CD4-positive, alpha-beta T cell (primary cell): ENCODE data around the gene HOXA7. TPM values are rescaled to one million over a fixed set of nuclear protein-coding genes. Genes with fewer than 3 reads are reported as not detected.

Source experiments
- ATAC-seq: fragments of 200-7000 bp; cut with Tn5 transposase; one replicate; pipeline ENCODE4 v1.10.0; 2022; ENCODE audit warnings: mild to moderate bottlenecking; ENCODE audit not compliant: poor library complexity
- CTCF ChIA-PET: fragments of 350-600 bp; sonication (Branson Sonifier 250); formaldehyde crosslinking; loops from one replicate; lab custom pipeline; 2021; ENCODE audit warnings: antibody characterized with exemption, inconsistent platforms; lab: Charles Lee
- POLR2A ChIA-PET: fragments of 350-600 bp; sonication (Branson Sonifier 250); formaldehyde crosslinking; loops from one replicate; lab custom pipeline; 2021; ENCODE audit warnings: antibody characterized with exemption, inconsistent platforms; lab: Charles Lee
- DNase-seq, 14 experiments: peaks; one replicate each; pipeline ENCODE4 v3.0.0-alpha.2; 2013 to 2020; ENCODE audit warnings: mixed read lengths in 2 of 14
- H3K27ac ChIP-seq, 2 donors: one replicate each; pipeline versions ENCODE4 v1.5.1 to v1.7.0; 2013; ENCODE audit warnings: low read length in 2 of 2, low read depth in 1 of 2, mild to moderate bottlenecking in 1 of 2
- H3K27me3 ChIP-seq, 2 experiments: 1 replicate in 1 of 2; 2 replicates in 1 of 2; pipeline versions ENCODE4 v1.6.1 to v1.7.0; 2013; ENCODE audit warnings: low read length in 2 of 2, control low read depth in 1 of 2, mild to moderate bottlenecking in 1 of 2, moderate library complexity in 1 of 2; ENCODE audit not compliant: insufficient read depth in 2 of 2, control insufficient read depth in 1 of 2
- H3K36me3 ChIP-seq: one replicate; pipeline ENCODE4 v1.6.1; 2013; ENCODE audit warnings: low read length, control low read depth; ENCODE audit not compliant: insufficient read depth
- H3K4me1 ChIP-seq: one replicate; pipeline ENCODE4 v1.6.1; 2013; ENCODE audit warnings: low read length, control low read depth; ENCODE audit not compliant: insufficient read depth
- H3K4me3 ChIP-seq: one replicate; pipeline ENCODE4 v1.5.1; 2013; ENCODE audit warnings: mild to moderate bottlenecking, low read length, moderate library complexity
- H3K9me3 ChIP-seq, 2 experiments: 1 replicate in 1 of 2; 2 replicates in 1 of 2; pipeline versions ENCODE4 v1.6.1 to v1.7.0; 2013; ENCODE audit warnings: low read length in 2 of 2, mild to moderate bottlenecking in 2 of 2, control low read depth in 1 of 2, moderate library complexity in 1 of 2; ENCODE audit not compliant: control insufficient read depth in 1 of 2, insufficient read depth in 1 of 2
- H3K27ac Mint-ChIP-seq: one replicate; pipeline ENCODE4 v1.8.0; 2020; ENCODE audit warnings: mixed read lengths
- H3K27me3 Mint-ChIP-seq: one replicate; pipeline ENCODE4 v1.8.0; 2021; ENCODE audit warnings: mixed read lengths
- H3K36me3 Mint-ChIP-seq: one replicate; pipeline ENCODE4 v1.8.0; 2021; ENCODE audit warnings: low read depth, mixed read lengths
- H3K4me1 Mint-ChIP-seq: one replicate; pipeline ENCODE4 v1.8.0; 2021; ENCODE audit warnings: low read depth, mixed read lengths
- H3K4me3 Mint-ChIP-seq: one replicate; pipeline ENCODE4 v1.8.0; 2020; ENCODE audit warnings: mild to moderate bottlenecking, mixed read lengths
- H3K9me3 Mint-ChIP-seq: one replicate; pipeline ENCODE4 v1.8.0; 2020; ENCODE audit warnings: mixed read lengths
- CTCF ChIP-seq: fragments of 200-600 bp; IDR thresholded peaks from one replicate; pipeline ENCODE4 v1.8.0; 2022; ENCODE audit warnings: antibody characterized with exemption, mild to moderate bottlenecking
- intact Hi-C, 2 experiments: fragments of 100-400 bp; cut with DNase I in 1 of 2; cut with micrococcal nuclease in 1 of 2; formaldehyde crosslinking; loops; one replicate each; pipeline versions ENCODE4 v1.15.1 to v1.9.0; 2023 to 2025; cut with DNase I, micrococcal nuclease
- total RNA-seq, 174 experiments: library from RNA in 2 of 174; stranded (reverse) in 2 of 174; gene quantifications; one replicate each; pipeline ENCODE4 v1.2.3 and lab custom pipeline; 2021 to 2026

Gene HOXA7
- total RNA-seq, 2 experiments from 2014 or later: not detected

DNA sequence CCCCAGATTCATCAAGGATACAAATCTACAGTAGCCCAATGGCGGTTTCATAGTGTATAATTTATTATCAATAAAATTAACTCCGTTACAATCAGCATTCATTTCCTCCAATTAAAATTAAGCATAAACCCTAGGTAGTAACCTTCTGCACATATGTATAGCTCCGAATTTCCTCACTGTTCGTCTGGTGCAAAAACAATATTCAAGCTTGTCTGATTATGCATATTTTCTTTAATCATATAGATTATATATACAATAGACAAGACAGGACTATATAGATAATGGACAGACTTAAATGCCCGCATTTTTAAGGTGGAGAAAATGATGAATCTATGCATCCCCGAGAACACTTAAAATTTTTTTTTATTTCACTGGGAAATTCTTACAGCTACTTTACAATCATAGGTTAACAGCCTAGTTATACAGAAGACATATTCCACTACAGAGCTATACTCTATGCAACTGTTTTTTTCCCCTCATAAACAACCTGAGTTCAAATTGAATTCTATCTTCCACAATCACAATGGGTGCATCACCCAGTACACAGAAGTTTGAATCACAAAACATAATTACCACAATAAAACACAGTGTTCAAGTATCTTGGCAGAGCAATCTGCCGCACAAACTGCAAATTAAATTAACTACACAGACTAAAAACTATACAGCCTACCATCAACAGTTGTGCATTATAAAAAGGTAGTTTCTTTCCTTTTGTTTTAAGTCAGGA is 6.2 kb upstream of the HOXA7 start:
- ChIA-PET POLR2A (interaction anchor here (0.8 to 1.5 kb wide), 2 partner anchors 14 to 30 kb away, joined by 3 to 5 read pairs; no protein-coding TSS in a partner anchor), CTCF (interaction anchor here (0.7 to 3.7 kb wide), 8 partner anchors 13 to 1270 kb away, joined by 3 to 51 read pairs (median 8); no protein-coding TSS in a partner anchor)
- peaks cover 85 to 96% of the 10 kb centered on the region in 2 experiments for H3K27me3 ChIP-seq
- no peak overlapping the region for H3K4me3 ChIP-seq
- DNase-seq (no peak), ATAC-seq (no peak)
- intact Hi-C loops: loop anchor here (5.0 to 10.0 kb wide), 6 partner anchors 495 to 1310 kb away; partner anchors contain the start of gene SNX10 (in 1 of the 2)
- Mint-ChIP-seq H3K4me1 (peaks cover 46% of the 10 kb centered on the region), H3K9me3 (no peaks in the 10 kb centered on the region), H3K27me3 (peaks cover 93% of the 10 kb centered on the region), H3K27ac (no peak overlapping the region), H3K36me3 (peaks cover 4% of the 10 kb centered on the region), H3K4me3 (peak overlapping the region; percentile 46)
- no peak for TF ChIP-seq CTCF
- peaks cover 61% of the 10 kb centered on the region for H3K4me1 ChIP-seq
- H3K9me3 ChIP-seq: peaks cover 0 to 63% of the 10 kb centered on the region in 2 experiments
- no peaks in the 10 kb centered on the region for H3K36me3 ChIP-seq
- H3K27ac ChIP-seq: no peak overlapping the region

GRCh38 chr7:27161721-27162560 is 5.5 kb upstream of the HOXA7 start:
- CTCF ChIA-PET: interaction anchor here (0.7 to 3.7 kb wide), 16 partner anchors 10 to 1272 kb away, joined by 3 to 51 read pairs (median 6); partner anchors contain the start of gene HOXA3
- H3K27me3 ChIP-seq: peaks cover 85 to 96% of the 10 kb centered on the region in 2 experiments

More at GRCh38 chr7:27161721-27162560, 5.5 kb upstream of the HOXA7 start:
- H3K4me3 ChIP-seq: no peak overlapping the region
- H3K9me3 ChIP-seq: peaks cover 0 to 64% of the 10 kb centered on the region in 2 experiments
- Mint-ChIP-seq H3K27me3 (peaks cover 93% of the 10 kb centered on the region), H3K36me3 (peaks cover 4% of the 10 kb centered on the region), H3K27ac (no peak overlapping the region), H3K9me3 (no peaks in the 10 kb centered on the region), H3K4me1 (peaks cover 45% of the 10 kb centered on the region), H3K4me3 (peak overlapping the region; percentile 25)
- POLR2A ChIA-PET: interaction anchor here (0.8 to 1.6 kb wide), 7 partner anchors 9 to 482 kb away, joined by 3 to 8 read pairs (median 6); no protein-coding TSS in a partner anchor
- DNase-seq (peak in 2 of 14 experiments; percentile 19 to 31), ATAC-seq (no peak)
- H3K27ac ChIP-seq: no peak overlapping the region
- intact Hi-C loops: loop anchor here (1.0 to 10.0 kb wide), 12 partner anchors 308 to 1310 kb away; partner anchors contain the start of gene SNX10 (in 1 of the 2)
- H3K4me1 ChIP-seq: peaks cover 60% of the 10 kb centered on the region
- no peaks in the 10 kb centered on the region for H3K36me3 ChIP-seq
- TF ChIP-seq CTCF: no peak
